ENCODE data around the gene SNX24. TPM values are rescaled to one million over a fixed set of nuclear protein-coding genes. Genes with fewer than 3 reads are reported as not detected.

The SNX24 gene
- total and polyA plus RNA-seq, 10 of the 15 experiments (the other 5 are each of a cell fraction or from before 2014, with no cell fraction given), result 0.15 to 6.6 (median 4.1) TPM

DNA sequence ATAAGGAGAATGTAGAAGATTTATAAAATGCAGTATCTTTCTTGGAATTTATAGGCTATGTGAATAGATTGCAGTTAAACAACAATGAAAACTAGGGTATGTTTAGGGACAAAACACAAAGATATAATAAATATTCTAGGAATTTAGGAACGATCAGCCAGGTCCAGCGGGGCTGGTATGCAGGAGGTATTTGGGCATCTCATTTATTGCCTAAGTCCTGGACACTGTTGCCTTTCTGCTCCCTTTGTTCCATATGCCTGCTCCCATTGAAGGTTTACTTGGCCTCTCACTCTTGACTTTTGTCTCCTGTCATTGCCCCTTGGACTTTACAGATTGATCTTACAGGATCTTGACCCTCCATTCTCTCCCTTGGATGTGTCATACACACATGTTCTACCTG lies 55.9 kb downstream of the SNX24 start:
- Histone ChIP-seq H3K9ac (ENCODE audit: control insufficient read depth, insufficient read depth, low read length) (no peak overlapping the region), H3K9me3 (replicated peaks; ENCODE audit: control insufficient read depth, insufficient read depth, low read length) (no peaks in the 10 kb centered on the region), H3K4me2 (ENCODE audit: control insufficient read depth, insufficient read depth) (no peak overlapping the region), H3K79me2 (ENCODE audit: control insufficient read depth, insufficient read depth, low read length) (no peaks in the 10 kb centered on the region), H3K27ac (ENCODE audit: control insufficient read depth, insufficient read depth) (no peak overlapping the region), H3K4me1 (ENCODE audit: control insufficient read depth, insufficient read depth, low read length) (no peaks in the 10 kb centered on the region), H4K20me1 (ENCODE audit: control insufficient read depth, insufficient read depth) (no peaks in the 10 kb centered on the region), H3K27me3 (replicated peaks in 1 of 2; ENCODE audit: control insufficient read depth in 2 of 2, insufficient read depth in 2 of 2, low read length in 1 of 2) (no peaks in the 10 kb centered on the region), H3K4me3 (no peak overlapping the region), H3K36me3 (ENCODE audit: control insufficient read depth in 2 of 2, insufficient read depth in 2 of 2, low read length in 1 of 2) (no peaks in the 10 kb centered on the region), H2AFZ (ENCODE audit: control insufficient read depth, low read depth, low read length) (no peak overlapping the region)
- no peak for ATAC-seq
- in situ Hi-C loops (cut with MboI), result no loop called here
- 87% methylated on average over 2 of the region's 2 CpGs for WGBS (ENCODE audit: insufficient coverage, insufficient replicate concordance, low lambda C conversion rate, missing lambda C conversion rate)
- ChIA-PET POLR2A (no interaction called here), SMC1A (ENCODE audit: uncharacterized antibody, unreplicated experiment) (no interaction called here), RAD21 (ENCODE audit: unreplicated experiment) (no interaction called here), CTCF (interaction anchor here (0.6 kb wide), 2 partner anchors 480 to 507 kb away, joined by 3 read pairs; no protein-coding TSS in a partner anchor)
- DNase-seq (ENCODE audit: low read depth, low spot score), result no peak
- FAIRE-seq, result no peak
- intact Hi-C loops (cut with micrococcal nuclease; ENCODE audit: unreplicated experiment), result no loop called here
- BruUV-seq (replicated peaks), result no TSS peak
- no peak for TF ChIP-seq WRNIP1 (IDR thresholded peaks at IDR 0.05; ENCODE audit: borderline replicate concordance, low read depth, low read length)

DNA sequence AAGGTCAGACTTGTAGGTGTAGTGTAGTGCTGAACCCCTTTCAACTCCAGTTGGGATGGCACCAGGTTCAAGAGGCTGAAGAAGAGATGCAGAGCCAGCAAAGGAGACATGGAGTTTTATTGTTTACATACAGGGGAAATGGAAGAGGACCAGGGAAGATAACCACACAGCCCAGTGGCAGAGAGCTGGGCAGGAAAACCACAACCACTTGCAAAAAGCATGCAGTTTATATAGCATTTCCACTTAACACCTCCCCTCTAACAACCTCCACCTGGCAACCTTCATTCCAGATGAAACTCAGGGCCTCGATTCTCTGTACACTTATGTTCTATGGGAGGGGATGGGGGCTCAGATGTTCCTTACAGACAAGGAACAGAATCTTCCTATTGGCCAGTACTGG lies 56.9 kb downstream of the SNX24 start:
- no peak overlapping the region for H3K9ac ChIP-seq (ENCODE audit: control insufficient read depth, insufficient read depth, low read length)
- RAD21 ChIA-PET (ENCODE audit: unreplicated experiment), result no interaction called here
- FAIRE-seq, result no peak
- H3K4me3 ChIP-seq, result no peak overlapping the region
- no peak for ATAC-seq
- WGBS (ENCODE audit: insufficient coverage, insufficient replicate concordance, low lambda C conversion rate, missing lambda C conversion rate), result 0% methylated on average over 1 of the region's 1 CpG
- no peaks in the 10 kb centered on the region for H4K20me1 ChIP-seq (ENCODE audit: control insufficient read depth, insufficient read depth)
- H3K79me2 ChIP-seq (ENCODE audit: control insufficient read depth, insufficient read depth, low read length), result no peaks in the 10 kb centered on the region
- in situ Hi-C loops (cut with MboI) (no loop called here), intact Hi-C loops (cut with micrococcal nuclease; ENCODE audit: unreplicated experiment) (no loop called here)
- no peaks in the 10 kb centered on the region for H3K4me1 ChIP-seq (ENCODE audit: control insufficient read depth, insufficient read depth, low read length)
- H3K4me2 ChIP-seq (ENCODE audit: control insufficient read depth, insufficient read depth), result no peak overlapping the region
- no peaks in the 10 kb centered on the region for H3K27me3 ChIP-seq (replicated peaks in 1 of 2; ENCODE audit: control insufficient read depth in 2 of 2, insufficient read depth in 2 of 2, low read length in 1 of 2)
- no peaks in the 10 kb centered on the region for H3K36me3 ChIP-seq (ENCODE audit: control insufficient read depth in 2 of 2, insufficient read depth in 2 of 2, low read length in 1 of 2)
- no peak overlapping the region for H3K27ac ChIP-seq (ENCODE audit: control insufficient read depth, insufficient read depth)
- POLR2A ChIA-PET, result no interaction called here
- SMC1A ChIA-PET (ENCODE audit: uncharacterized antibody, unreplicated experiment), result no interaction called here
- DNase-seq (ENCODE audit: low read depth, low spot score), result no peak
- no TSS peak for BruUV-seq (replicated peaks)
- H3K9me3 ChIP-seq (replicated peaks; ENCODE audit: control insufficient read depth, insufficient read depth, low read length), result no peaks in the 10 kb centered on the region
- no peak overlapping the region for H2AFZ ChIP-seq (ENCODE audit: control insufficient read depth, low read depth, low read length)
- CTCF ChIA-PET, result no interaction called here
- TF ChIP-seq CHD4 (IDR thresholded peaks at IDR 0.05), result no peak
- no peak for TF ChIP-seq CHD1 (IDR thresholded peaks at IDR 0.05; ENCODE audit: low read depth, low read length)
- TF ChIP-seq PAX5 (IDR thresholded peaks at IDR 0.05; ENCODE audit: borderline replicate concordance, low read depth, low read length), result no peak
- no peak for TF ChIP-seq RELA (IDR thresholded peaks at IDR 0.05; ENCODE audit: borderline replicate concordance, partially characterized antibody)
- TF ChIP-seq CBFB (IDR thresholded peaks at IDR 0.05; ENCODE audit: low read depth), result no peak
- TF ChIP-seq ZNF687 (IDR thresholded peaks at IDR 0.05), result no peak
- no peak for TF ChIP-seq SP1 (IDR thresholded peaks at IDR 0.05; ENCODE audit: low read depth, low read length)
- TF ChIP-seq PML (IDR thresholded peaks at IDR 0.05; ENCODE audit: low read length), result no peak
- TF ChIP-seq SREBF2 (IDR thresholded peaks at IDR 0.05; ENCODE audit: low read length), result no peak
- TF ChIP-seq, protein P1, sequence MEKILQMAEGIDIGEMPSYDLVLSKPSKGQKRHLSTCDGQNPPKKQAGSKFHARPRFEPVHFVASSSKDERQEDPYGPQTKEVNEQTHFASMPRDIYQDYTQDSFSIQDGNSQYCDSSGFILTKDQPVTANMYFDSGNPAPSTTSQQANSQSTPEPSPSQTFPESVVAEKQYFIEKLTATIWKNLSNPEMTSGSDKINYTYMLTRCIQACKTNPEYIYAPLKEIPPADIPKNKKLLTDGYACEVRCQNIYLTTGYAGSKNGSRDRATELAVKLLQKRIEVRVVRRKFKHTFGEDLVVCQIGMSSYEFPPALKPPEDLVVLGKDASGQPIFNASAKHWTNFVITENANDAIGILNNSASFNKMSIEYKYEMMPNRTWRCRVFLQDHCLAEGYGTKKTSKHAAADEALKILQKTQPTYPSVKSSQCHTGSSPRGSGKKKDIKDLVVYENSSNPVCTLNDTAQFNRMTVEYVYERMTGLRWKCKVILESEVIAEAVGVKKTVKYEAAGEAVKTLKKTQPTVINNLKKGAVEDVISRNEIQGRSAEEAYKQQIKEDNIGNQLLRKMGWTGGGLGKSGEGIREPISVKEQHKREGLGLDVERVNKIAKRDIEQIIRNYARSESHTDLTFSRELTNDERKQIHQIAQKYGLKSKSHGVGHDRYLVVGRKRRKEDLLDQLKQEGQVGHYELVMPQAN (conservative IDR thresholded peaks at IDR 0.05), result no peak
- no peak for TF ChIP-seq RAD21 (IDR thresholded peaks at IDR 0.05; ENCODE audit: insufficient read depth, low read depth, low read length)
- no peak for TF ChIP-seq BACH1 (IDR thresholded peaks at IDR 0.05; ENCODE audit: borderline replicate concordance)
- TF ChIP-seq ZNF274 (IDR thresholded peaks at IDR 0.05; ENCODE audit: insufficient read depth, insufficient read length), result no peak
- no peak for TF ChIP-seq ZZZ3 (IDR thresholded peaks at IDR 0.05; ENCODE audit: control insufficient read depth, insufficient read length, low read depth)
